Activated naive CD8-positive, alpha-beta T cell treated with anti-CD3 and anti-CD28 coated beads, Interleukin-2, amount 50 U/mL, for 24 hours (primary cell): Measurements from ENCODE around the gene PAOX.

Experiments used
- ATAC-seq: fragments of 150-1000 bp; cut with Tn5 transposase; one replicate; pipeline ENCODE4 v1.10.0; 2021
- DNase-seq: peaks from one replicate; pipeline ENCODE4 v3.0.0; 2021
- H3K27ac Mint-ChIP-seq: one replicate; pipeline ENCODE4 v1.8.0; 2021; ENCODE audit warnings: mild to moderate bottlenecking, mixed read lengths
- H3K27me3 Mint-ChIP-seq: one replicate; pipeline ENCODE4 v1.8.0; 2021; ENCODE audit warnings: mixed read lengths
- H3K36me3 Mint-ChIP-seq: one replicate; pipeline ENCODE4 v1.8.0; 2021; ENCODE audit warnings: low read depth, mixed read lengths
- H3K4me1 Mint-ChIP-seq: one replicate; pipeline ENCODE4 v1.8.0; 2021; ENCODE audit warnings: mixed read lengths
- H3K4me3 Mint-ChIP-seq: one replicate; pipeline ENCODE4 v1.8.0; 2021; ENCODE audit warnings: mild to moderate bottlenecking, moderate library complexity, mixed read lengths
- H3K9me3 Mint-ChIP-seq: one replicate; pipeline ENCODE4 v1.8.0; 2021; ENCODE audit warnings: mixed read lengths

Gene PAOX

DNA sequence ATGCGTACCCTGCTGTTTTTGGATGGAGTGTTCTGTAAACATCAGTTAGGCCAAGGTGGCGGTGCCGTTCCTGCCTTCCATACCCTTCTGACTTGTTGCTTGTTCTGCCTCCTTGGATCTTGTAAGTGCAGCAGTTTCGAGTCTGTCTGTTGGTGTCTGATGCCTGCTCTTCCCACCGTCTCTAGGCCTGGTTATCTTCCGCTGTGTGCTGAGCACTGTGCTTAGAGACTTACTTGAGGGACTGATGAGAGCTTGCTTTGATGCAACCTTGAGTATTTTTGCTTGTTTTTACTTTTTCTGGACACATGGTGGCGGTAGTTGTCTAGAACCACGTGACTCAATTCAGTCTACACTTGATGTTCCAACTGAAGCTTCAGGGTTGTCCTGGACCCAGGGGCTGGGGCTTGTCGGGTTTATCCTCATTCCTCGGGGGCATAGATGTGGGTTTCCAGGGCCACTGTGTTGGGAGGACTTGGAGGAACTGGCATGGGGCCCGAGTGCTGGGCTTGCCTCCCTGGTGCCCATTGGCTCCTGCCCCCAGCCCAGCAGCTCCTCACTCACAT is 59.7 kb downstream of the PAOX start:
- ATAC-seq = no peak
- no peak for DNase-seq
- Mint-ChIP-seq H3K4me1 (peaks cover 25% of the 10 kb centered on the region), H3K36me3 (no peaks in the 10 kb centered on the region), H3K27ac (no peak overlapping the region), H3K27me3 (peaks cover 2% of the 10 kb centered on the region), H3K9me3 (no peaks in the 10 kb centered on the region), H3K4me3 (no peak overlapping the region)

DNA sequence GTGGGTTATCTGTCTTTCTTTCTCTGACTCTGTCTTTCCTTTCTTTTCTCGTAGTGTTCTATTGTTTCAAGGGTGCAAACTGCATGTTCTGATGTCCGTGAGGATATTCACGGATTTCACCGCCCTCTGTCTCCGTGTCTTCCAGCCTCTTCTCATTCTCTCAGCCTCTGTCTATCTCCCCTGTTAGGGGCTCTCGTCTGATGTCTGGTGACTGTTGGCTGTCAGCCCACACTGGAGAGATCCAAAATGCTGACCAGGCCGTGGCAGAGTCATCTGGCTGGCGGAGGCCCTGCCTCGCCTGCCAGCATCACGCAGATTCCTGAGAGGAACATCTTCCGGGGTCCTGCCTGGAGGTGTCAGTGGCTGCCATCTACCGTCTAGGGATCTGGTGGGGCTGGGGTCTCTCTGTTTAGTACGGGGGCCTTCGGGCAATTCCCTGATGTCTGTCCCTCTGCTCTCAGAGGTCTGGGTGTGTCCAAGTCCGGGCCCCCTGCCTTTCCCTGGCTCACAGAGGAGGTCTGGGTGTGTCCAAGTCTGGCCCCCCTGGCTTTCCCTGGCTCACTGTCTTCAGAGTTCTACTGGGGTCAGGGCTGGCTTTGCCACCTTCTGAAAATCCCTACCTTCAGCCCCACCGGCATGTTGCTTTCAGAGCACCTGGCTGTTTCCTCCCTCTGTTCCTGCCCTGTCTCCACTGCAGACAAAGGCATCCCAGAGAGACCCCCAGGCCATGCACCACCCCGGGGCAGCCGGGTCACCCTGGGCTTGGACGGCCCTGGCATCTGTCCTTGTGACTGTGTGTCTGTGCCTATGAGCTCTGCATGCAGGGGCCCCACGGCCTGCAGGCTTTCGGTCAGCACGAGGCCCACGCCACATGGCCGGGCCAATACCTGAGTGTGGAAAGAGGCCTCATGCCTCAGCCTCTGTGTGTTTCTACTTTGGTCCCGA is 60.7 kb downstream of the PAOX start:
- H3K9me3 Mint-ChIP-seq = no peaks in the 10 kb centered on the region
- H3K4me1 Mint-ChIP-seq = peaks cover 25% of the 10 kb centered on the region
- H3K27me3 Mint-ChIP-seq = peaks cover 2% of the 10 kb centered on the region
- H3K36me3 Mint-ChIP-seq = no peaks in the 10 kb centered on the region
- H3K4me3 Mint-ChIP-seq = no peak overlapping the region
- ATAC-seq (no peak), DNase-seq (no peak)
- H3K27ac Mint-ChIP-seq = no peak overlapping the region

DNA sequence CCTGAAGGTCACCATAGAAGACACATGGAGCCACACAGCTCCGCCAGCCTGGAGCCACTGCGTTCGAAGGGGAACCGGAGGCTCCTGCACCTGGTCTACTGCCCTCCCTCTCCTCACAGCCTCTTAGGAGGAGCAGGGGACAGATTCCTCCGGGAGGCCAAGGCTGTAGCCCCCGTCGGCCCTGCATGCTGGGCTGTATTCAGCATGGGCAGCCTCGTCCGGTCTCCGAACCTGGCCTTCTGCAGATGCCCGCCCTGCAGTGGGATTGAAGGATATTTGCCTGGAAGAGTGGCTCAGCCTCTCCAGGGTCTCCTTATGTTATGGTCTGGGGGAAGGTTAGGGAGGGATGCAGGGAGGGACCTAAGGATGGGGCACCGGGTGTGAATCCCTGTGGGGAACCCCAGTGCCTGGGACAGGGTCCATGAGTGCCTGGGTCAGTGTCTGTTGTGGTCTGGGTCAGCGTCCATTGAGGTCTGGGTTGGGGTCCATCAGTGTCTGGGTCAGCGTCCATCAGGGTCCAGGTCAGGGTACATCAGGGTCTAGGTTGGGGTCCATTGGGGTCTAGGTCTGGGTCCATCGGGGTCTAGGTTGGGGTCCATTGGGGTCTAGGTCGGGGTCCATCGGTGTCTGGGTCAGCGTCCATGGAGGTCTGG is 61.7 kb downstream of the PAOX start:
- DNase-seq (no peak), ATAC-seq (no peak)
- H3K9me3 Mint-ChIP-seq = no peaks in the 10 kb centered on the region
- no peak overlapping the region for H3K27ac Mint-ChIP-seq
- H3K4me1 Mint-ChIP-seq = peaks cover 25% of the 10 kb centered on the region
- no peak overlapping the region for H3K4me3 Mint-ChIP-seq
- H3K27me3 Mint-ChIP-seq = peaks cover 2% of the 10 kb centered on the region
- no peaks in the 10 kb centered on the region for H3K36me3 Mint-ChIP-seq
